Stomach (tissue), 9 donors: ENCODE measurements around the gene GANAB. TPM values are rescaled to one million over a fixed set of nuclear protein-coding genes. Genes with fewer than 3 reads are reported as not detected.
A peak's percentile ranks its signal among the peaks of the same experiment; 100 is the strongest.
"Not testable (repeated sequence)": the region's sequence is repeated elsewhere in the genome, so short reads cannot be mapped to it uniquely, and the experiment has no call there.

ENCODE experiments used
- DNase-seq, 2 donors: peaks; one replicate each; pipeline versions ENCODE4 v3.0.0 to v3.0.0-alpha.2; 2013 to 2019
- H3K27ac ChIP-seq, 5 donors: fragments of 200-600 bp in 4 of 5; sonication (generic) in 4 of 5; one replicate each; pipeline ENCODE4 v1.5.1; 2013 to 2019; ENCODE audit warnings: mild to moderate bottlenecking in 1 of 5, moderate library complexity in 1 of 5
- H3K27me3 ChIP-seq, 3 donors: fragments of 200-600 bp; sonication (generic); one replicate each; pipeline ENCODE4 v1.5.1; 2017 to 2019; ENCODE audit warnings: mixed run types in 1 of 3
- H3K36me3 ChIP-seq, 4 donors: fragments of 200-600 bp; sonication (generic); 1 replicate in 3 of 4; 2 replicates in 1 of 4; pipeline ENCODE4 v1.5.1; 2016 to 2019
- H3K4me1 ChIP-seq, 4 donors: fragments of 200-600 bp; sonication (generic); one replicate each; pipeline ENCODE4 v1.5.1; 2016 to 2019
- H3K4me3 ChIP-seq, 4 donors: fragments of 200-600 bp; sonication (generic) in 3 of 4; one replicate each; pipeline ENCODE4 v1.5.1; 2016 to 2019; ENCODE audit warnings: mild to moderate bottlenecking in 1 of 4
- H3K9me3 ChIP-seq, 4 donors: fragments of 200-600 bp; sonication (generic); one replicate each; pipeline ENCODE4 v1.5.1; 2016 to 2019
- EP300 ChIP-seq: sonication (generic); formaldehyde crosslinking; IDR thresholded peaks from one replicate; pipeline ENCODE4 v1.6.1; 2017; ENCODE audit warnings: antibody characterized with exemption
- POLR2A ChIP-seq, 4 donors: fragments of 450-650 bp; IDR thresholded peaks; one replicate each; pipeline ENCODE4 v1.6.1; 2016; ENCODE audit warnings: antibody characterized with exemption in 4 of 4, control low read depth in 2 of 4, mild to moderate bottlenecking in 1 of 4, moderate library complexity in 1 of 4
- POLR2AphosphoS5 ChIP-seq, 3 donors: sonication (generic); formaldehyde crosslinking; IDR thresholded peaks; one replicate each; pipeline ENCODE4 v1.6.1; 2016; ENCODE audit warnings: antibody characterized with exemption in 3 of 3
- WGBS, 5 donors: extraction: QIAGEN DNeasy Blood & Tissue Kit in 3 of 5; methylation state at CpG; one replicate each; pipeline versions ENCODE4 v1.1.5 to v1.1.7; 2013 to 2018; 5-methylcytosine and 5-hydroxymethylcytosine counted together
- intact Hi-C: fragments of 100-400 bp; cut with DNase I; formaldehyde crosslinking; loops from one replicate; pipeline ENCODE4 v1.15.1; 2023; ENCODE audit warnings: low total_unique reads
- polyA plus RNA-seq, 3 donors: library from polyadenylated mRNA; stranded (reverse); fragments of 200-250 nt; gene quantifications; one replicate each; pipeline ENCODE4 v1.2.3, GENCODE V29; 2013
- total RNA-seq, 5 donors: library from RNA; depleted of rRNA; stranded (reverse); fragments of >200 nt; gene quantifications; one replicate each; pipeline versions ENCODE4 v1.1.0 to v1.2.3, GENCODE V29; 2014 to 2016
- TF ChIP-seq, protein P1 (sequence below), 7 experiments: fragments of 450-650 bp in 4 of 7; fragments of 200-600 bp in 3 of 7; sonication (generic) in 3 of 7; IDR thresholded peaks; one replicate each; pipeline ENCODE4 v1.5.1; 2016 to 2019; ENCODE audit warnings: antibody characterized with exemption in 7 of 7, control low read depth in 2 of 7, mild to moderate bottlenecking in 1 of 7
- donor health status: healthy with polysubstance abuse.
- donor health status: Bipolar disorder and iron deficiency.
- donor health status: healthy.

GANAB gene
- total and polyA plus RNA-seq, 8 donors, result 21.4 to 155 (median 75.1) TPM

DNA sequence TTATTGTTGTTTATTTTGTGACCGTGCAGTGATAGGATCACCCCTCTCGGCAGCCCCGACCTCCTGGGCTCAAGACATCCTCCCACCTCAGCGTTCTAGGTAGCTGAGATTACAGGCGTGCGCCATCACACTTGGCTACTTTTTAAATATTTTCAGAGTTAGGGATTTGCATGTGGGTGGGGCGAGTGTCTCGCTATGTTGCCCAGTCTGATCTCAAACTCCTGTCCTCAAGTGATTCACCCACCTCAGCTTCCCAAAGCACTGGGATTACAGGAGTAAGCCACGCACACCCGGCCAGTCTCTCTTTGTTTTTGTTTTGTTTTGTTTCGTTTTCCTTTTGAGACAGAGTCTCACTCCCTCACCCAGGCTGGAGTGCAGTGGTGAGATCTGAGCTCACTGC, 7.9 kb upstream of the GANAB start:
- no peak for DNase-seq
- Histone ChIP-seq H3K9me3 (no peaks in the 10 kb centered on the region), H3K4me3 (no peak overlapping the region), H3K27ac (no peak overlapping the region), H3K36me3 (peaks cover 6 to 10% (median 8%) of the 10 kb centered on the region in 4 donors), H3K27me3 (no peaks in the 10 kb centered on the region), H3K4me1 (peaks cover 14 to 31% (median 22%) of the 10 kb centered on the region in 4 donors)
- 80 to 85% (median 84%) methylated on average over 11 of the region's 11 CpGs for WGBS, 5 donors
- TF ChIP-seq EP300, result no peak
- no peak for TF ChIP-seq POLR2A (IDR thresholded peaks at IDR 0.05)
- TF ChIP-seq, protein P1, sequence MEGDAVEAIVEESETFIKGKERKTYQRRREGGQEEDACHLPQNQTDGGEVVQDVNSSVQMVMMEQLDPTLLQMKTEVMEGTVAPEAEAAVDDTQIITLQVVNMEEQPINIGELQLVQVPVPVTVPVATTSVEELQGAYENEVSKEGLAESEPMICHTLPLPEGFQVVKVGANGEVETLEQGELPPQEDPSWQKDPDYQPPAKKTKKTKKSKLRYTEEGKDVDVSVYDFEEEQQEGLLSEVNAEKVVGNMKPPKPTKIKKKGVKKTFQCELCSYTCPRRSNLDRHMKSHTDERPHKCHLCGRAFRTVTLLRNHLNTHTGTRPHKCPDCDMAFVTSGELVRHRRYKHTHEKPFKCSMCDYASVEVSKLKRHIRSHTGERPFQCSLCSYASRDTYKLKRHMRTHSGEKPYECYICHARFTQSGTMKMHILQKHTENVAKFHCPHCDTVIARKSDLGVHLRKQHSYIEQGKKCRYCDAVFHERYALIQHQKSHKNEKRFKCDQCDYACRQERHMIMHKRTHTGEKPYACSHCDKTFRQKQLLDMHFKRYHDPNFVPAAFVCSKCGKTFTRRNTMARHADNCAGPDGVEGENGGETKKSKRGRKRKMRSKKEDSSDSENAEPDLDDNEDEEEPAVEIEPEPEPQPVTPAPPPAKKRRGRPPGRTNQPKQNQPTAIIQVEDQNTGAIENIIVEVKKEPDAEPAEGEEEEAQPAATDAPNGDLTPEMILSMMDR (IDR thresholded peaks at IDR 0.05), result no peak
- no peak for TF ChIP-seq POLR2AphosphoS5 (IDR thresholded peaks at IDR 0.05)
- intact Hi-C loops, result no loop called here

DNA sequence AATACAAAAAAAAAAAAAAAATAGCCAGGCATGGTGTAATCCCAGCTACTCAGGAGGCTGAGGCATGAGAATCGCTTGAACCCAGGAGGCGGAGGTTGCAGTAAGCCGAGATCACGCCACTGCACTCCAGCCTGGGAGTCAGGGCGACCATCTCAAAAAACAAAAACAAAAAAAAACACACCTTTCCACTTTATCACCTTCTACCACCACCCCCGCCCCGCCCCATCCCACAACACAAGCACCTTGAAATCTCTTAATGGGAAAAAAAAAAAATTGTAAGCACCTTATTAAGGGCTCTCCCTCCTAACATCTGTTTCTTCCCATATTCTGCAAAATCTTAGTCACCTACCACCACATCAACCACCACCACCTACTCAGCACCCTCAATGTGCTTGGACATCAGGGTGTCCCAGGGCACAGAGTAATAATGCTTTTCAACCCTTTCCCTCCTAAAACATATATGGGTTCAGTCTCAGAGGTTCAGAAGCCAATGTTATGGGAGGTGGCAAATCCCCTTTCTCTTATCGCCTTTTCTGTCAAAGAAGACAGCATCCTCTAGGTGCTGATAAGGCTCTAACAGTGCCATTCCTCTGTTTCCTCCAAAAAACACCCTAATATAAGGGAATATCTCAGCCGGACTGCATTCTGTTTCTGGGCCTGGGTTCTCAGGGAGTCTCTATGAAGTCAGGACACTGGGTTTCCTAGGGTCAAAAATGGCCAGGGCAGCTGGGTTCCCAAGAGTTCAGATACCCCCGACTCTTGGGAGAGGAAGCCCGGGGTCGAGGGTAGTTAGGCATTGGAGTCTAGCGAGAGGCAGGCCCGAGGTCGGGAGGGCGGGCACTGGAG, 6.0 kb upstream of the GANAB start:
- DNase-seq, result no peak
- no peaks in the 10 kb centered on the region for H3K27me3 ChIP-seq
- H3K27ac ChIP-seq, result peak overlapping the region; percentile 87 to 96 (median 92)
- TF ChIP-seq EP300 (no peak), POLR2A (IDR thresholded peaks at IDR 0.05) (no peak), POLR2AphosphoS5 (IDR thresholded peaks at IDR 0.05) (no peak)
- intact Hi-C loops, result no loop called here
- no peaks in the 10 kb centered on the region for H3K9me3 ChIP-seq
- peaks cover 21 to 29% (median 28%) of the 10 kb centered on the region in 4 donors for H3K36me3 ChIP-seq
- peak overlapping the region; percentile 67 to 93 (median 82) for H3K4me3 ChIP-seq
- peaks cover 15 to 33% (median 27%) of the 10 kb centered on the region in 4 donors for H3K4me1 ChIP-seq
- 16 to 32% (median 25%) methylated on average over 16 of the region's 16 CpGs for WGBS, 5 donors

DNA sequence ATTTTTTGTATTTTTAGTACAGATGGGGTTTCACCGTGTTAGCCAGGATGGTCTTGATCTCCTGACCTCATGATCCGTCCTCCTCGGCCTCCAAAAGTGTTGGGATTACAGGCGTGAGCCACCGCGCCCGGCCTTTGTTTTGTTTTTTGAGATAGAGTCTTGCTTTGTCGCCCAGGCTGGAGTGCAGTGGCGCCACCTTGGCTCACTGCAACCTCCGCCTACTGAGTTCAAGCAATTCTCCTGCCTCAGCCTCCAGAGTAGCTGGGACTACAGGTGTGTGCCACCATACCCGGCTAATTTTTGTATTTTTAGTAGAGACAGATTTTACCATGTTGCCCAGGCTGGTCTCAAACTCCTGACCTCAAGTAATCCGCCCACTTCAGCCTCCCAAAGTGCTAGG, 3.9 kb upstream of the GANAB start:
- intact Hi-C loops, H3K9me3 ChIP-seq, DNase-seq, H3K27ac ChIP-seq, H3K4me3 ChIP-seq, H3K27me3 ChIP-seq: not testable (repeated sequence)
- WGBS, 5 donors, result 90 to 92% (median 90%) methylated on average over 12 of the region's 12 CpGs
- H3K36me3 ChIP-seq, result peaks cover 21 to 31% (median 28%) of the 10 kb centered on the region in 4 donors
- peaks cover 27 to 50% (median 41%) of the 10 kb centered on the region in 4 donors for H3K4me1 ChIP-seq

DNA sequence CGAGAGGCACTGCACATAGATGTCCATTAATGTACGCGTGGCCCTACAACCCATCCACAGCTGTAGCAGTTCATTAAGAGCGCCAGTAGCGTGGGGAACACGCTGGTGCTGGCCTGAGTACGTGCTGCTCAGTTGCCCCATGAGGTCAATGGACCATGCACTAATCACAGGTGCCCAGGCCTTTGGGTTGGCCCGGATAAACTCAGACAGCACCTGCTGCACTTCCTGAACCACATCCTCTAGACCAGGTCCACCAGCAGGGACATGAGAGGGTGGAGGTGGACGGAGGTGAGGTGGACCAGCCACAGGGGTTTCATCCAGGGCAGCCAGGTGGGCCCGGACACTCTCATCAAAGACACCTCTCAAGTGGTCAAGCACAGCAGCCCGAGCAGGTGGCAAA, 3.1 kb upstream of the GANAB start:
- intact Hi-C loops, result no loop called here
- H3K4me1 ChIP-seq, result peaks cover 34 to 55% (median 49%) of the 10 kb centered on the region in 4 donors
- TF ChIP-seq POLR2AphosphoS5 (IDR thresholded peaks at IDR 0.05), result no peak
- TF ChIP-seq POLR2A (IDR thresholded peaks at IDR 0.05), result no peak
- TF ChIP-seq, protein P1 (IDR thresholded peaks at IDR 0.05), result no peak
- no peak for TF ChIP-seq EP300
- H3K4me3 ChIP-seq, result no peak overlapping the region
- H3K9me3 ChIP-seq, result no peaks in the 10 kb centered on the region
- DNase-seq, result no peak
- WGBS, 5 donors, result 83 to 91% (median 90%) methylated on average over 9 to 11 of the region's 11 CpGs
- no peaks in the 10 kb centered on the region for H3K27me3 ChIP-seq
- H3K27ac ChIP-seq, result no peak overlapping the region
- H3K36me3 ChIP-seq, result peaks cover 21 to 35% (median 30%) of the 10 kb centered on the region in 4 donors

DNA sequence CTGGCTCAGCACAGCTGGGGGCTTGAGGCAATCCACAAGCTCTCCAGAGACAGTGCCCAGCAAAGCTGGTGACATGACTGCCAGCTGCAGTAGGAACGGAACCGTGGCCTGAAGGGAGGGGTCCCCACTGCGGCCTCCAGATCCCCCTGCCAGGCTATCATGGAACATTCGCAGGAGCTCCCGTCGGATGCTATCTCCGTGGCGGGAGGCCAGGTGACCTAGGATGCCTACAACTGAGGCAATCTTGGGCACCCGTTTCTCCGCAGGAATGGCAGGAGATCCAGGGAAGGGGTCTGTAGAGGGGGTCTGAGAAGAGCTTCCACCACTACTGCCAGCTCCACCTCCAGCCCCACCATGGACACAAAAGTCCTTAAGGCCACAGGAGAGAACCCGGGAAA, 2.6 kb upstream of the GANAB start:
- Histone ChIP-seq H3K36me3 (peaks cover 26 to 40% (median 35%) of the 10 kb centered on the region in 4 donors), H3K9me3 (no peaks in the 10 kb centered on the region), H3K4me1 (peaks cover 34 to 59% (median 52%) of the 10 kb centered on the region in 4 donors), H3K27ac (no peak overlapping the region), H3K4me3 (no peak overlapping the region), H3K27me3 (no peaks in the 10 kb centered on the region)
- no peak for DNase-seq
- TF ChIP-seq POLR2AphosphoS5 (IDR thresholded peaks at IDR 0.05) (no peak), EP300 (no peak), POLR2A (IDR thresholded peaks at IDR 0.05) (no peak)
- TF ChIP-seq, protein P1 (IDR thresholded peaks at IDR 0.05), result no peak
- intact Hi-C loops, result no loop called here
- 87 to 91% (median 90%) methylated on average over 9 to 11 of the region's 11 CpGs for WGBS, 5 donors
